H1 (cell line): ENCODE measurements around the gene HEATR9. TPM values are rescaled to one million over a fixed set of nuclear protein-coding genes. Genes with fewer than 3 reads are reported as not detected.

ENCODE experiments used
- CREB1 ChIP-seq: IDR thresholded peaks from 2 replicates; pipeline ENCODE4 v1.6.1; 2012; ENCODE audit warnings: inconsistent platforms
- HDAC6 ChIP-seq: IDR thresholded peaks from one replicate; pipeline ENCODE4 v1.7.1; 2012; ENCODE audit warnings: low read depth, mild to moderate bottlenecking, inconsistent platforms, low read length, moderate library complexity
- SIN3A ChIP-seq, 2 experiments: IDR thresholded peaks in 1 of 2; conservative IDR thresholded peaks in 1 of 2; 2 replicates each; pipeline ENCODE4 v1.6.1; 2011 to 2012; ENCODE audit warnings: low read length in 2 of 2, improper control_type of control experiment in 1 of 2, low read depth in 1 of 2, mild to moderate bottlenecking in 1 of 2
- SP1 ChIP-seq: IDR thresholded peaks from 2 replicates; pipeline ENCODE4 v1.6.1; 2011; ENCODE audit warnings: low read depth, low read length
- TCF12 ChIP-seq: IDR thresholded peaks from 2 replicates; pipeline ENCODE4 v1.6.1; 2011; ENCODE audit warnings: low read depth, mild to moderate bottlenecking, low read length
- YY1 ChIP-seq: IDR thresholded peaks from 2 replicates; pipeline ENCODE4 v1.6.1; 2011; ENCODE audit warnings: low read depth, mild to moderate bottlenecking, low read length
- polyA plus RNA-seq, 7 experiments: library from polyadenylated mRNA; depleted of rRNA in 3 of 7; stranded (reverse) in 5 of 7; unstranded in 2 of 7; fragments of >200 nt in 5 of 7; fragments of 200-250 nt in 2 of 7; gene quantifications; 1 replicate in 5 of 7; 2 replicates in 1 of 7; 4 replicates in 1 of 7; pipeline versions ENCODE4 v1.2.1 to v1.2.3, GENCODE V29; 2011 to 2013; ENCODE audit warnings: missing spikeins in 2 of 7, mixed read lengths in 2 of 7
- total RNA-seq: library from RNA; stranded (reverse); fragmentation: NEBNext Ultra II Directional; extraction: Animal tissue kit (Norgen Biotek cat#: 25700); gene quantifications from 2 replicates; pipeline ENCODE4 v1.2.1, GENCODE V29; 2021
- TF ChIP-seq, protein P1 (sequence below): fragments of 300-600 bp; sonication (generic); IDR thresholded peaks from 2 replicates; pipeline ENCODE4 v1.7.1; 2012; ENCODE audit warnings: low read length, moderate library complexity, mild to moderate bottlenecking, inconsistent platforms; ENCODE audit not compliant: insufficient replicate concordance
- TF ChIP-seq, protein P2 (sequence below): IDR thresholded peaks from 2 replicates; pipeline ENCODE4 v1.6.1; 2012; ENCODE audit warnings: low read length, inconsistent platforms

HEATR9 gene
- total and polyA plus RNA-seq, 2 of the 8 experiments (the other 6 are each of a cell fraction or from before 2014, with no cell fraction given), result not detected

DNA sequence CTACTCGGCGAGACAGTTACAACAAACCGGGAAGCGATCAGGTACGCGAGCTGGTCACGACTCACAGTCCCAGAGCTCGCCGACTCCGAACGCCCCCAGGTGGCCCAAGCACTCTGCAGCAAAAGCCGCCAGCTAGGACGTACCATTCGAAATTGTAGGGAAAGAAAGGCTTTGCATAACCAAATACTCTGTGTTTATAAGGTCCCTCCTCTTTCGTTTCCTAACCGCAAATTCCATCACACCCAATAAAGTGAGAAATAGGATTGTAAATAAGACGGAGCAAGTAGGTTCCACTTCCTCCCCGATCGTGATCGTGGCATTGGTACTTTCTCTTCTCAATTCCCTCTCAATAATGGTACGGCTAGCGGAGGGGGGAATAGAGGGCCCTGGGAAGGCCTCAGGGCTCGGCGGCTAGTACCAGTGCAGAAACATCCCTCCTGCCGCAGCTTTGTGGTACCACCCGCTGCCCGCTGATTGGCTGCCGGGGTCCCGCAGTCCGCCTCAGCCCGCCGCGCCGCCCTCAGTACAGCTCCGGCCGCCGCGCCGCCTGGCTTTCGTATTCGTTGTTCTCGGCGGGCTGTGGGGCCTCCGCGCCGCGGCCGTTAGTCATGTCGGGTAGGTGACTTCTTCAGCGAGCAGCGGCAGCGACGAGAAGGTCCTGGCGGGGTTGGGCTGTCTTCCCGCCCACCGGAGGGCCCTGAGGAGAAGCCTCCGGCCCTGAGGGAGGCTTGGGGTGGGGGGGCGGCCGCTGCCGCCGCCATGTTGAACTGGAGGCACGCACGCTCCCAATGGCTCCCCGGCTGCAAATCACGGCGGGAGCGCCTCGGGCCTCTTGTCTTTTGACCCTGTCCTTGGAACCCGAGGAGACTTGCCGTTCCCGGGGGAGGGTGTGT, 59.5 kb downstream of the HEATR9 start, which contains the start of gene TAF15 (continued):
- TF ChIP-seq, protein P1, sequence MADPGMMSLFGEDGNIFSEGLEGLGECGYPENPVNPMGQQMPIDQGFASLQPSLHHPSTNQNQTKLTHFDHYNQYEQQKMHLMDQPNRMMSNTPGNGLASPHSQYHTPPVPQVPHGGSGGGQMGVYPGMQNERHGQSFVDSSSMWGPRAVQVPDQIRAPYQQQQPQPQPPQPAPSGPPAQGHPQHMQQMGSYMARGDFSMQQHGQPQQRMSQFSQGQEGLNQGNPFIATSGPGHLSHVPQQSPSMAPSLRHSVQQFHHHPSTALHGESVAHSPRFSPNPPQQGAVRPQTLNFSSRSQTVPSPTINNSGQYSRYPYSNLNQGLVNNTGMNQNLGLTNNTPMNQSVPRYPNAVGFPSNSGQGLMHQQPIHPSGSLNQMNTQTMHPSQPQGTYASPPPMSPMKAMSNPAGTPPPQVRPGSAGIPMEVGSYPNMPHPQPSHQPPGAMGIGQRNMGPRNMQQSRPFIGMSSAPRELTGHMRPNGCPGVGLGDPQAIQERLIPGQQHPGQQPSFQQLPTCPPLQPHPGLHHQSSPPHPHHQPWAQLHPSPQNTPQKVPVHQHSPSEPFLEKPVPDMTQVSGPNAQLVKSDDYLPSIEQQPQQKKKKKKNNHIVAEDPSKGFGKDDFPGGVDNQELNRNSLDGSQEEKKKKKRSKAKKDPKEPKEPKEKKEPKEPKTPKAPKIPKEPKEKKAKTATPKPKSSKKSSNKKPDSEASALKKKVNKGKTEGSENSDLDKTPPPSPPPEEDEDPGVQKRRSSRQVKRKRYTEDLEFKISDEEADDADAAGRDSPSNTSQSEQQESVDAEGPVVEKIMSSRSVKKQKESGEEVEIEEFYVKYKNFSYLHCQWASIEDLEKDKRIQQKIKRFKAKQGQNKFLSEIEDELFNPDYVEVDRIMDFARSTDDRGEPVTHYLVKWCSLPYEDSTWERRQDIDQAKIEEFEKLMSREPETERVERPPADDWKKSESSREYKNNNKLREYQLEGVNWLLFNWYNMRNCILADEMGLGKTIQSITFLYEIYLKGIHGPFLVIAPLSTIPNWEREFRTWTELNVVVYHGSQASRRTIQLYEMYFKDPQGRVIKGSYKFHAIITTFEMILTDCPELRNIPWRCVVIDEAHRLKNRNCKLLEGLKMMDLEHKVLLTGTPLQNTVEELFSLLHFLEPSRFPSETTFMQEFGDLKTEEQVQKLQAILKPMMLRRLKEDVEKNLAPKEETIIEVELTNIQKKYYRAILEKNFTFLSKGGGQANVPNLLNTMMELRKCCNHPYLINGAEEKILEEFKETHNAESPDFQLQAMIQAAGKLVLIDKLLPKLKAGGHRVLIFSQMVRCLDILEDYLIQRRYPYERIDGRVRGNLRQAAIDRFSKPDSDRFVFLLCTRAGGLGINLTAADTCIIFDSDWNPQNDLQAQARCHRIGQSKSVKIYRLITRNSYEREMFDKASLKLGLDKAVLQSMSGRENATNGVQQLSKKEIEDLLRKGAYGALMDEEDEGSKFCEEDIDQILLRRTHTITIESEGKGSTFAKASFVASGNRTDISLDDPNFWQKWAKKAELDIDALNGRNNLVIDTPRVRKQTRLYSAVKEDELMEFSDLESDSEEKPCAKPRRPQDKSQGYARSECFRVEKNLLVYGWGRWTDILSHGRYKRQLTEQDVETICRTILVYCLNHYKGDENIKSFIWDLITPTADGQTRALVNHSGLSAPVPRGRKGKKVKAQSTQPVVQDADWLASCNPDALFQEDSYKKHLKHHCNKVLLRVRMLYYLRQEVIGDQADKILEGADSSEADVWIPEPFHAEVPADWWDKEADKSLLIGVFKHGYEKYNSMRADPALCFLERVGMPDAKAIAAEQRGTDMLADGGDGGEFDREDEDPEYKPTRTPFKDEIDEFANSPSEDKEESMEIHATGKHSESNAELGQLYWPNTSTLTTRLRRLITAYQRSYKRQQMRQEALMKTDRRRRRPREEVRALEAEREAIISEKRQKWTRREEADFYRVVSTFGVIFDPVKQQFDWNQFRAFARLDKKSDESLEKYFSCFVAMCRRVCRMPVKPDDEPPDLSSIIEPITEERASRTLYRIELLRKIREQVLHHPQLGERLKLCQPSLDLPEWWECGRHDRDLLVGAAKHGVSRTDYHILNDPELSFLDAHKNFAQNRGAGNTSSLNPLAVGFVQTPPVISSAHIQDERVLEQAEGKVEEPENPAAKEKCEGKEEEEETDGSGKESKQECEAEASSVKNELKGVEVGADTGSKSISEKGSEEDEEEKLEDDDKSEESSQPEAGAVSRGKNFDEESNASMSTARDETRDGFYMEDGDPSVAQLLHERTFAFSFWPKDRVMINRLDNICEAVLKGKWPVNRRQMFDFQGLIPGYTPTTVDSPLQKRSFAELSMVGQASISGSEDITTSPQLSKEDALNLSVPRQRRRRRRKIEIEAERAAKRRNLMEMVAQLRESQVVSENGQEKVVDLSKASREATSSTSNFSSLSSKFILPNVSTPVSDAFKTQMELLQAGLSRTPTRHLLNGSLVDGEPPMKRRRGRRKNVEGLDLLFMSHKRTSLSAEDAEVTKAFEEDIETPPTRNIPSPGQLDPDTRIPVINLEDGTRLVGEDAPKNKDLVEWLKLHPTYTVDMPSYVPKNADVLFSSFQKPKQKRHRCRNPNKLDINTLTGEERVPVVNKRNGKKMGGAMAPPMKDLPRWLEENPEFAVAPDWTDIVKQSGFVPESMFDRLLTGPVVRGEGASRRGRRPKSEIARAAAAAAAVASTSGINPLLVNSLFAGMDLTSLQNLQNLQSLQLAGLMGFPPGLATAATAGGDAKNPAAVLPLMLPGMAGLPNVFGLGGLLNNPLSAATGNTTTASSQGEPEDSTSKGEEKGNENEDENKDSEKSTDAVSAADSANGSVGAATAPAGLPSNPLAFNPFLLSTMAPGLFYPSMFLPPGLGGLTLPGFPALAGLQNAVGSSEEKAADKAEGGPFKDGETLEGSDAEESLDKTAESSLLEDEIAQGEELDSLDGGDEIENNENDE, result no peak
- TF ChIP-seq SIN3A (conservative IDR thresholded peaks at IDR 0.05 in 1 of 2, IDR thresholded peaks at IDR 0.05 in 1 of 2; ENCODE audit: low read depth in 1 of 2, low read length in 2 of 2) (0 out of 4 replicates have a peak, but pooled peaks have one; percentile 29), SP1 (peak; percentile 90), YY1 (peak; percentile 94), TCF12 (no peak), HDAC6 (no peak), CREB1 (peak; percentile 43; the same call in 1 of the 2 replicates)
- TF ChIP-seq, protein P2, sequence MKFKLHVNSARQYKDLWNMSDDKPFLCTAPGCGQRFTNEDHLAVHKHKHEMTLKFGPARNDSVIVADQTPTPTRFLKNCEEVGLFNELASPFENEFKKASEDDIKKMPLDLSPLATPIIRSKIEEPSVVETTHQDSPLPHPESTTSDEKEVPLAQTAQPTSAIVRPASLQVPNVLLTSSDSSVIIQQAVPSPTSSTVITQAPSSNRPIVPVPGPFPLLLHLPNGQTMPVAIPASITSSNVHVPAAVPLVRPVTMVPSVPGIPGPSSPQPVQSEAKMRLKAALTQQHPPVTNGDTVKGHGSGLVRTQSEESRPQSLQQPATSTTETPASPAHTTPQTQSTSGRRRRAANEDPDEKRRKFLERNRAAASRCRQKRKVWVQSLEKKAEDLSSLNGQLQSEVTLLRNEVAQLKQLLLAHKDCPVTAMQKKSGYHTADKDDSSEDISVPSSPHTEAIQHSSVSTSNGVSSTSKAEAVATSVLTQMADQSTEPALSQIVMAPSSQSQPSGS, result no peak; the same call in 1 of the 2 replicates
